Right lobe of liver (tissue), 4 donors: ENCODE data around the gene PLEKHG3.

Experiments used
- CTCF ChIP-seq, 4 donors: fragments of 200-600 bp in 3 of 4; fragments of 450-650 bp in 1 of 4; IDR thresholded peaks; one replicate each; pipeline versions ENCODE4 v1.5.1 to v1.8.0; 2016 to 2022; ENCODE audit warnings: antibody characterized with exemption in 4 of 4, mild to moderate bottlenecking in 2 of 4
- POLR2A ChIP-seq: fragments of 450-650 bp; IDR thresholded peaks from one replicate; pipeline ENCODE4 v1.6.1; 2017; ENCODE audit warnings: antibody characterized with exemption, mild to moderate bottlenecking
- donor health status: DM: no; HTN: no; CAD: no.
- donor health status: DM: no; HTN: no; CAD: no.
- donor health status: DM: no; HTN: yes; CAD: no.

- no peak for TF ChIP-seq CTCF (IDR thresholded peaks at IDR 0.05)
- TF ChIP-seq POLR2A, result no peak
Measured at GRCh38 chr14:64680714-64681065, 23.5 kb upstream of the PLEKHG3 start.
